Fibroblast of upper back skin (primary cell): ENCODE results near the gene GLT1D1.
"Not testable (repeated sequence)": the region's sequence is repeated elsewhere in the genome, so short reads cannot be mapped to it uniquely, and the experiment has no call there.

Experiments
- DNase-seq: peaks from one replicate; pipeline ENCODE4 v3.0.0-alpha.2; 2013

GLT1D1 gene

DNA sequence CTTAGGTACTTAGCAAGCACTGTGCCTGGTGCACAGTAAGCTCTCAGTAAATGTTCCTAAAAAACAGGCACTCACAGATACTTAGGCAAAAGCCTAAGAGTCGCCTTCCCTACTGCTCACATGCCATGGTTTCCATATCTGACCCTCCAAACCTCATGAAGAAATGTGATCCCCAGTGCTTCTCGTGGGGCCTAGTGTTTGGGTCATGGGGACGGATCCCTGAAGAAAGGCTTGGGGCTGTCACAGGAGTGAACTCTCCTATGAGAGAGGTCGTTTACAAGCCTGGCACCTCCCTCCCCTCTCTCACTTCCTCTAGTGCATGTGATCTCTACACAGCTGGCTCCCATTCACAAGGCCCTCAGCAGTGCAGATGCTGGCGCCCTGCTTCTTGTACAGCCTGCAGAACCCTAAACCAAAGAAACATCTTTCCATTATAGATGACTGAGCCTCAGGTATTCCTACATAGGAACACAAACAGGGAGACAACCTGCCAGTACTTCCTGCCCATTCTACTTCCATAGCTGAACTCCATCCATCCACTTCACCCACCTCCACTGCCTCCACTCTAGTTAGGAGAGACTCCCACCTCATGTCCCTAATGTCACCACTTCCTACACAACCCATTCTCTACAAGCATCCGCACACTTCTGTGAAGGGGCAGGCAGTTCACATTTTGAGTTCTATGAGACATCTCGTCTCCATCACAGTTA is 32.4 kb upstream of the GLT1D1 start:
- DNase-seq: no peak

GRCh38 chr12:128823216-128823915 is 29.9 kb upstream of the GLT1D1 start:
- no peak for DNase-seq

DNA sequence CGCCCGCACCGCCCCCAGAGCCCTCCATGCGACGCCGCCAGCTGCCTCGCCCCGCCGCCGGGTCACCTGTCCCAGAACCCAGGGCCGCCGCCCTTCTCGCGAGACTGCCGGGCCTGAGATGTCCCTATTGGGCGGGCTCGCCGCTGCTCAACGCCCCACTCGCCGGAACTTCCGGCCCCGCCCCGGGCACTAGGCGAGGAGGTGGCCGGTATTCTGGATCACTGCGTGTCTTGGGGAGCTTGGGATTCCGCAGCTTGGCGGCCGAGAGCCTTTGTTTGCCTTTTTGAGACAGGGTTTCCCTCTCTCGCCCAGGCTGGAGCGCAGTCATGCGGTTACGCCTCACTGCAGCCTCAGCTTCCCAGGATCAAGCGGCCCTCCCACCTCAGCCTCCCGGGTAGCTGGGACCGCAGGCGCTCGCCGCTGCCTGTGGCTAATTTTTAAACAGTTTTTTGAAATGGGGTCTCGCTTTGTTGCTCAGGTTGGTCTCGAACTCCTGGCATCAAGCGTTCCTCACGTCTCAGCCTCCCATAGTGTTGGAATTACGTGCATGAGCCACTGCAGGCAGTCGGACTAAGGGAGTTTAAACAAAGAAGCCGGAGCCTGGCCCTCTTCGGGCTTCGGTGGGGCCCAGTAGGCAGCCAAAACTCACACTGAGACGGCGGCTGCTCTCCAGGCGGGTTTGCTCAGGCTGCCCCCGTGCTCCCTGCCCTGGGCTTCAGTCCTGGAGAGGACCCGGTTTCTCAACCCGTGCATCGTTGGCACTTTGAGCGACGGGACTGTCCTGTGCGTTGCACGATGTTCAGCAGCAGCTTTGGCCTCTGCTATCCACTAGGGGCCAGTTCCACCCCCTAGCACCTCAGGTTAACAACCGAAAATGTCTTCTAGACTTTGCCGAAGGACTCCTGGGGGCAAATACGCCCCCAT is 29.1 kb upstream of the GLT1D1 start, which contains the start of gene SLC15A4:
TSS of gene SLC15A4 (minus strand) at position 43 of the 924 bp plus-strand sequence. CDS start at position 28, 15 bp downstream.
- DNase-seq: peak; percentile 91

- no peak for DNase-seq
Measured at GRCh38 chr12:128825835-128826234, 27.4 kb upstream of the GLT1D1 start.

DNA sequence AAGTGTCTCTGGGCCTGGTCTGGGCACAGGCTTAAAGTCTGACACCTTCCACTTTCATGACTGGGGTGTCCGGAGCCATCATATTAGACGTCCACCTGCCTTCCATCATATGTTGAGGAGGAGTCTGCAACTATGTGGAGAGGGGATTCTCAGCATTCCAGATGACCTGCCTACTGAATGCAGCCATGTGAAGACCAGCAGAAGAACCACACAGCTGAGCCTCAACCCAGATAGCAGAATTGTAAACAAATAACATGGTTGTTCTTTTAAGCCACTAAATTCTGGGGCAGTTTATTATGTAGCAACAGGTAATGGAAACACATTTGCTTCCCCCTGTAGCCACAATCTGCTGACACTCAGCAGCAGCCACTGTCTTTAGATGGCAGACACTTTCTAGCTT is 25.6 kb upstream of the GLT1D1 start:
- DNase-seq: no peak

- DNase-seq: no peak
Measured at GRCh38 chr12:128829861-128830504, 23.3 kb upstream of the GLT1D1 start.

DNA sequence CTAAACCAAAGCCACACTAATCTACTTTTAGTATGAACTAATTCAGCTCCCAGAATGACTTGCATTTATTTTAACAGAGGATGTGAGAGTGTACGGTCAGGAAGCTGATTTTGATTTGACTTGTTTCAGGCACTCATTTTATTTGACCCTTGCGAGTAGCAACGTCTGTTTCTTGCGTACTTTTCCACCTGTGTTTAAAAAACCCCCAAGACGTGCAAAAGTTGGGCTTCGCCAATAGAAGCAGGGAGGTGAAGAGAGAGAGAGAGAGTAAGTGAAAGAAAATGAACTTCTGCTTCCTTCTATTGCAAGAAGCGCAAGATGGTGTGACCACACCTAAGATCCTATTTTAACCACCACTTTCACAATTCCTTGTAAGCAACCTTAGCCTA is 22.8 kb upstream of the GLT1D1 start:
- no peak for DNase-seq

DNA sequence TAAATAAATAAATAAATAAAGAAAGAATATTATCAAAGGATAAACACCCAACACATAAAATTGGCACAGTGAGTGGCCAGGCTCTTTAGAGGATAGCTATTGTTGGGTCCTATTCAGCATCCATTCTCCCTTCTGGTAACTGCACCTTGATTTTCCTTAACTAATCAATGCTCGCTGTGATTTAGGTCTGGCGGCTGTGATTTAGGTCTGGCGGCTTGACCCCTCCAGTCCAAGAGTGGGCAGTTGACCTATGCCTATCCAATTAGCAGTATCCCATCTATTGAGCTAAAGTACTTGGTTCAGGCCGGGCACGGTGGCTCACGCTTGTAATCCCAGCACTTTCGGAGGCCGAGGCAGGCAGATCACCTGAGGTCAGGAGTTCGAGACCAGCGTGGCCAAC is 19.9 kb upstream of the GLT1D1 start:
- no peak for DNase-seq

DNA sequence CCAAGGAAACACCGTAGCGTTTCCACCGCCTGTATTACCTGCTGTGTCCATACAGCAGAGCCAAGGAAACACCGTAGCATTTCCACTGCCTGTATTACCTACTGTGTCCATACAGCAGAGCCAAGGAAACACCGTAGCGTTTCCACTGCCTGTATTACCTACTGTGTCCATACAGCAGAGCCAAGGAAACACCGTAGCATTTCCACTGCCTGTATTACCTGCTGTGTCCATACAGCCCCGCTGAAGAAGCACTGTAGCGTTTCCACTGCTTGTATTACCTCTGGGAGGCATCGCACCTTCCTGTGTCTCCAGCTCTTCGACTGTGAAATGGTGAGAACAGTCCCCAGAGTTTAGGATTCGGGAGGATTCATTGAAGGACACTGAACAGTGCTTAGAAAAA is 13.4 kb upstream of the GLT1D1 start:
- DNase-seq: not testable (repeated sequence)

- DNase-seq: no peak
Measured at GRCh38 chr12:128840862-128841468, 12.3 kb upstream of the GLT1D1 start.

DNA sequence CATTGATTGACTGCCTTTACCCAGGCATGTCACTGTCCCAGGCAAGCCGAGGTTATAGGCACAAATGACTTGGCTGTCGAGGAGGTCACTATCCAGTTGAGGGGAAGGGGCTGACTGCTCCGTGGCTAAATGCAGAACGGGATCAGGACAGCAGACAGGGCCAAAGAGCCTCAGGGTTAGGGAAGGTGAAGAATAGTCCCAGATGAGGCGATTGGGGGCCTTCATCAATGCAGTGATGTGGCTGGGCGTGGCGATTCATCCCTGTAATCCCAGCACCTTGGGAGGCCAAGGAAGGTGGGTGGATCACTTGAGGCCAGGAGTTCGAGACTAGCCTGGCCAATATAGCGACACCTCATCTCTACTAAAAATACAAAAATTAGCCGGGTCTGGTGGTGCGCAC is 10.7 kb upstream of the GLT1D1 start:
- DNase-seq: no peak

DNA sequence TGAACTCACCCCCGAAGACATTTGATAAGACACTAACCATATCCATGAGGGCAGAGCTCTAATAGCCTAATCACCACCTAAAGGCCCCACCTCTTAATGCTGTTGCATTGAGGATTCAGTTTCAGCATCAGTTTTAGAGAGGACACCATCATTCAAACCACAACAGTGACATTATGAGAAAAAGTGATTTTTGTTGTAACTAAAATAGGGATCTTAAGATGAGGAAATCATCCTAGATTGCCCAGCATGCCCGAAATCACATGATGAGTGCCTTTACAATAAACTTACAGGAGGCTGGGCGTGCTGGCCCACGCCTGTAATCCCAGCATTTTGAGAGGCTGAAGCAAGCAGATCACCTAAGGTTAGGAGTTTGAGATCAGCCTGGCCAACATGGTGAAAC is 9.7 kb upstream of the GLT1D1 start:
- DNase-seq: no peak

GRCh38 chr12:128844031-128844635 is 9.1 kb upstream of the GLT1D1 start:
- DNase-seq: no peak

DNA sequence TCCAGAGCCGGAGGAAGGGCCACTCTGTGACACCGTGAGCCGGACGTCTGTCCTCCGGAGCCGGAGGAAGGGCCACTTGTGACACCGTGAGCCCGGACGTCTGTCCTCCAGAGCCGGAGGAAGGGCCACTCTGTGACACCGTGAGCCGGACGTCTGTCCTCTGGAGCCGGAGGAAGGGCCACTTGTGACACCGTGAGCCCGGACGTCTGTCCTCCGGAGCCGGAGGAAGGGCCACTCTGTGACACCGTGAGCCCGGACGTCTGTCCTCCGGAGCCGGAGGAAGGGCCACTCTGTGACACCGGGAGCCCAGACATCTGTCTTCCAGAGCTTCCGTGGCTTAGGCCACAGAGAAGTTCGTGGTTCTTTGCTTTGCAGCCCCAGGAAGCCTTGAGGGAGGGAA is 6.6 kb upstream of the GLT1D1 start:
- DNase-seq: not testable (repeated sequence)

DNA sequence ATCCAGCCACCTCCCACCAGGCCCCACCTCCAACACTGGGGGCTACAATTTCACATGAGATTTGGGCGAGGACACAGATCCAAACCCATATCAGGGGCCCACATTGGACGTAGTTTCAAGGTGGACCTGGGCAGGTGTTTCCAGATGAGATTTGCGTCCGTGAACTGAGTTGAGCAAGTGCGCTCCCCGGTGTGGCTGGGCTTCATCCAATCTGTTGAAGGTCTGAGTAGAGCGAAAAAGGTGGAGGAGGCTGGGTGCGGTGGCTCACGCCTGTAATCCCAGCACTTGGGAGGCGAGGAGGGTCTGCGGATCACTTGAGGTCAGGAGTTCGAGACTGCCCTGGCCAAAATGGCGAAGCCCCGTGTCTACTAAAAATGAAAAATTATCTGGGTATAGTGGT is 4.9 kb upstream of the GLT1D1 start:
- no peak for DNase-seq

- DNase-seq: not testable (repeated sequence)
Measured at GRCh38 chr12:128849806-128850205, 3.5 kb upstream of the GLT1D1 start.

DNA sequence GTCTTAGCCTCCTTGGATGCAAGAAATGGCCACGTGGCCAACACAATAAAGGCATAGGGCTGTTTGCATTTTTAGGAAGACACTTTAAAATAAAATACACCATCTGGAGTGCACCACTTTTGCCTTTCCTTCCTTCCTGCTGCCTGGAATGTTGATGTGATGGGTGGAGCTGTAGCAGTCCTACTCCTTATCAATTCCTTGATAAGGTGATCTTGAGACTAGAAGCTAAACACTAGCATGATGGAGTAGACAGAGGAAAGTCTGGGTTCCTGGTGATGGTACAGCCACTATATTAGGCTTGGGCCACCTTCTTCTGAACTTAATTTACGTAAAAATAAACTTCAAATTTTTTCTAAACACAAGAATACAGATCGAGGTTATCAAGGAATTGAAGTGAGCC is 2.9 kb upstream of the GLT1D1 start:
- no peak for DNase-seq

DNA sequence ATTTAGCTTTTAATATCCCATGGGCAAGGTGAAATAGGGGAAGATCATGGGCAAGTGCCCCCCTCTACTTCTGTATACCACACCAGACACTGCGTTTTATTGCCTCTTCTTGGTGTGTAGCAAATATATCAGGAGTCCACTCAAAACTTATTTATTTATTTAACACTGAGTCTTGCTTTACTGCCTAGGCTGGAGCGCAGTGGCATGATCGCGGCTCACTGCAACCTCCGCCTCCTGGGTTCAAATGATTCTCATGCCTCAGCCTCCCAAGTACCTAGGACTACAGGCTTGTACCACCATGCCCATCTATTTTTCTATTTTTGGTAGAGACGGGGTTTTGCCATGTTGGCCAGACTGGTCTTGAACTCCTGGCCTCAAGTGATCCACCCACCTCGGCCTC is 1.8 kb upstream of the GLT1D1 start:
- not testable (repeated sequence) for DNase-seq

- DNase-seq: no peak
Measured at GRCh38 chr12:128852026-128852698, 1.1 kb upstream of the GLT1D1 start.

- no peak for DNase-seq
Measured at GRCh38 chr12:128853600-128854197, 421 bp downstream of the GLT1D1 start.
